IgD-negative memory B cell (primary cell): ENCODE results near the gene ZFYVE19. TPM values are rescaled to one million over a fixed set of nuclear protein-coding genes. Genes with fewer than 3 reads are reported as not detected.
"Not testable (repeated sequence)": the region's sequence is repeated elsewhere in the genome, so short reads cannot be mapped to it uniquely, and the experiment has no call there.

Source experiments
- H3K27ac Mint-ChIP-seq, 3 donors: one replicate each; pipeline ENCODE4 v1.8.0; 2020 to 2022; ENCODE audit warnings: mild to moderate bottlenecking in 3 of 3, mixed read lengths in 3 of 3, moderate library complexity in 1 of 3
- H3K27me3 Mint-ChIP-seq: one replicate; pipeline ENCODE4 v1.8.0; 2021; ENCODE audit warnings: mixed read lengths
- H3K36me3 Mint-ChIP-seq: one replicate; pipeline ENCODE4 v1.8.0; 2020; ENCODE audit warnings: mild to moderate bottlenecking, mixed read lengths
- H3K4me1 Mint-ChIP-seq, 3 donors: one replicate each; pipeline ENCODE4 v1.8.0; 2020 to 2022; ENCODE audit warnings: mixed read lengths in 3 of 3, mild to moderate bottlenecking in 1 of 3
- H3K4me3 Mint-ChIP-seq, 4 donors: one replicate each; pipeline ENCODE4 v1.8.0; 2020 to 2022; ENCODE audit warnings: mild to moderate bottlenecking in 4 of 4, mixed read lengths in 4 of 4, moderate library complexity in 3 of 4
- H3K9me3 Mint-ChIP-seq, 3 donors: one replicate each; pipeline ENCODE4 v1.8.0; 2020 to 2021; ENCODE audit warnings: mixed read lengths in 3 of 3, mild to moderate bottlenecking in 1 of 3
- polyA plus RNA-seq: library from polyadenylated mRNA; unstranded; fragments of 300-500 nt; fragmentation: Illumina TruSeq; gene quantifications from one replicate; pipeline ENCODE4 v1.2.3, GENCODE V29; 2021

Gene ZFYVE19
- polyA plus RNA-seq, 1 donor from 2014 or later: 16.0 TPM

- Mint-ChIP-seq H3K9me3 (no peaks in the 10 kb centered on the region), H3K4me1 (peaks cover 1 to 6% (median 2%) of the 10 kb centered on the region in 3 donors), H3K4me3 (peak overlapping the region in 1 of 4 donors; percentile 57), H3K27me3 (no peaks in the 10 kb centered on the region), H3K27ac (no peak overlapping the region), H3K36me3 (no peaks in the 10 kb centered on the region)
Measured at GRCh38 chr15:40858706-40859105, 51.8 kb downstream of the ZFYVE19 start.

GRCh38 chr15:40859206-40859851 is 52.4 kb downstream of the ZFYVE19 start:
- Mint-ChIP-seq H3K4me1 (peaks cover 1 to 6% (median 2%) of the 10 kb centered on the region in 3 donors), H3K36me3 (no peaks in the 10 kb centered on the region), H3K4me3 (no peak overlapping the region), H3K27ac (peak overlapping the region in 1 of 3 donors; percentile 78), H3K9me3 (no peaks in the 10 kb centered on the region), H3K27me3 (no peaks in the 10 kb centered on the region)

- not testable (repeated sequence) for H3K9me3 Mint-ChIP-seq, H3K4me3 Mint-ChIP-seq, H3K27me3 Mint-ChIP-seq, H3K27ac Mint-ChIP-seq, H3K4me1 Mint-ChIP-seq, H3K36me3 Mint-ChIP-seq
Measured at GRCh38 chr15:40861147-40861546, 54.3 kb downstream of the ZFYVE19 start.

- peaks cover 0 to 6% (median 0%) of the 10 kb centered on the region in 3 donors for H3K4me1 Mint-ChIP-seq
Measured at GRCh38 chr15:40863660-40864270, 56.9 kb downstream of the ZFYVE19 start.

More at GRCh38 chr15:40863660-40864270, 56.9 kb downstream of the ZFYVE19 start:
- Mint-ChIP-seq H3K4me3 (peak overlapping the region in 1 of 4 donors; percentile 61), H3K27ac (no peak overlapping the region), H3K9me3 (no peaks in the 10 kb centered on the region), H3K36me3 (no peaks in the 10 kb centered on the region), H3K27me3 (no peaks in the 10 kb centered on the region)

Other genes starting within 250 kb of the ZFYVE19 start
- gene CCDC32, start 242.0 kb upstream of the ZFYVE19 start, polyA plus RNA-seq: 131 TPM
- 19.7 TPM for gene RPUSD2, start 237.8 kb upstream of the ZFYVE19 start, polyA plus RNA-seq
- 1.1 TPM for gene KNL1, start 212.8 kb upstream of the ZFYVE19 start, polyA plus RNA-seq
- gene RAD51, start 111.9 kb upstream of the ZFYVE19 start, polyA plus RNA-seq: 0.45 TPM
- gene RMDN3, start 51.8 kb upstream of the ZFYVE19 start, polyA plus RNA-seq: 18.3 TPM
- gene GCHFR, start 43.0 kb upstream of the ZFYVE19 start, polyA plus RNA-seq: 44.2 TPM
- 0.09 TPM for gene C15orf62, start 37.1 kb upstream of the ZFYVE19 start, polyA plus RNA-seq
- gene DNAJC17, start 384 bp downstream of the ZFYVE19 start, polyA plus RNA-seq: 34.0 TPM
- gene PPP1R14D, start 21.6 kb downstream of the ZFYVE19 start, polyA plus RNA-seq: 0.56 TPM
- 12.6 TPM for gene SPINT1, start 37.0 kb downstream of the ZFYVE19 start, polyA plus RNA-seq
- gene RHOV, start 67.1 kb downstream of the ZFYVE19 start, polyA plus RNA-seq: not detected
- gene VPS18, start 87.4 kb downstream of the ZFYVE19 start, polyA plus RNA-seq: 27.0 TPM
- not detected for gene DLL4, start 122.3 kb downstream of the ZFYVE19 start, polyA plus RNA-seq
- gene CHAC1, start 146.4 kb downstream of the ZFYVE19 start, polyA plus RNA-seq: 0.84 TPM